Measurements from ENCODE around the gene SLC2A9.

Gene SLC2A9

DNA sequence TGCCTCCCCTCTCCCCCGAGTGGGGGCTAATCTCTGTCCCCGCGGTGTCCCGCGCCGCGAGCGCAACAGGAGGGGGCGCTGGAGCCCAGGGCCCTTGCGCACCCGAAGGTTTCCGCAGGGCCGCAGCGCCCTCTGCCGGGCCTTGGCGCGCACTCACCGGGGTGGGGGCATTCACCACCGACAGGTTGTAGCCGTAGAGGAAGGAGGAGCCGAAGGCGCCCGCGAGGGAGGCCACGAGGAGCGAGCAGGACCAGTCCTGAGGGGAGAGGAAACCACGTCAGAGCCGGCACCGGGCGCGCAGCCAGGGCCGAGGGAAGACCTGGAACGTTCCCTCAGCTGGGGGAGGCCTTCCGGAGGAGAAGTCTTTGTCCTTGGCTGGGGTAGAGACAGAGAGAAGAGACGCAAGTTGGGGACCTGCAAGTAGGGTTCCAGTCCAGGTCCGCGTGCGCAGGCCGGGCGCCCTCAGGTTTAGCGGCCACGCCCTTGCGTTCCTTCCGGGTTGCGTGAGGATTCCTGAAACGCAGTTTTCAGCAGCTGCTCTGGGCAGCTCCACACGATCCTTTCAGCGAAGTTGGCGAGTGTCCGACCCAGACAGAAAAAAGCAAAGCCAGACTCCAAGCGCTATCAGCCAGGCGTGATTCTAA lies 2.4 kb downstream of the SLC2A9 start:
- peak; percentile 96 for DNase-seq

DNA sequence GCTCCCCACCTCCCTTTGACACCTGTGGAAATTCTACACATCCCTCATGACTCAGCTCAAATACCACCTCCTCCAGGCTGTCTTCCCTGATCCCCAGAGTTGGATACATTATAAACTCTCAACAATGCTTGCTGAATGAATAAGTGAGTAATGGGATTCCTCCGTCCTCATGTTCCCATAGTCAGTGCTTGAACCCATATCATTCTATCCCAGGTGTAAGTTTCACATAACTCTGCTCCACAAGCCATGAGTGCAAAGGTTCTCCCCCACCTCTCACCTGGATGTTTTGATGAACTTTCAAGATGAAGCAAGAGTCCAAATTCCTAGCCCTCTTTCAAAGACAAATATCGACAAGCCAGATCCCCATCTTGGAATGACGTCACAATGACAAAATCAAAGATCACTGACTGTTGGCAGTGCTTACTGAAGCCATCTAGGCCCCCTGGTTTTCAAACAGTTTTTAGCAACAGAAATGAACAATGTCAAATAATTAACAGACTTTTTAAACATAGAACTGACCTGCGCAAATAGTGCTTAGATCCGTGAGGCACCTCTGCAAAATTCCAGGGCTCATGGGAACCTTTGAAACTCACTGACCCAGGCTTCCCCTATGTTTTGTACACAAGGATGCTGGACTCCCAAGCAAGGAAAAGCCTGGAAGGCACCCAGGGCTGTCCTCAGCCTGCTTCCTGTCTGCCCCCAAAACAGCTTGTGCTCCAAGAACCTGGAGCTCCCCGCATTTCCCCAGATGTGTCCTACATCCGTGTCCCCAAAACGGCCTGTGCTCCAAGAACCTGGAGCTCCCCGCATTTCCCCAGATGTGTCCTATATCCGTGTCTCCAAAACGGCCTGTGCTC lies 4.0 kb downstream of the SLC2A9 start:
- DNase-seq: no peak

DNA sequence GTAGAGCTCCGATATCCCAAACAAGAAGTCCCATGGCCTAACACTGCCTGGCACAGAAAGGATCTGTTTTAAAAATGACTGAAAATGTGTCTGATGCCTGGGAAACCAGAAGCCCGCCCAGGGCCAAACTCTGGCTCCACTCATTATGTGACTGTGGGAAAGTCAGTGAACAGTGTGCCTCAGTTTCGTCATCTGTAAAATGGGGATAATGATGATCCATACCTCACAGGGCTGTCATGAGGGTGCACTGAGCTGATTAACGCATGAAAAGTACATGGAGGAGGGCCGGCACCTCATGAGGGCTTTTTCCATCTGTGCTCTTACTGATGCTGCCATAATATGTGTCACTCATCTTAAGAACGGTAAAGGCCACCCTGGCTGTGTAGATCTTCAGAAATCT lies 5.1 kb downstream of the SLC2A9 start:
- no peak for DNase-seq

DNA sequence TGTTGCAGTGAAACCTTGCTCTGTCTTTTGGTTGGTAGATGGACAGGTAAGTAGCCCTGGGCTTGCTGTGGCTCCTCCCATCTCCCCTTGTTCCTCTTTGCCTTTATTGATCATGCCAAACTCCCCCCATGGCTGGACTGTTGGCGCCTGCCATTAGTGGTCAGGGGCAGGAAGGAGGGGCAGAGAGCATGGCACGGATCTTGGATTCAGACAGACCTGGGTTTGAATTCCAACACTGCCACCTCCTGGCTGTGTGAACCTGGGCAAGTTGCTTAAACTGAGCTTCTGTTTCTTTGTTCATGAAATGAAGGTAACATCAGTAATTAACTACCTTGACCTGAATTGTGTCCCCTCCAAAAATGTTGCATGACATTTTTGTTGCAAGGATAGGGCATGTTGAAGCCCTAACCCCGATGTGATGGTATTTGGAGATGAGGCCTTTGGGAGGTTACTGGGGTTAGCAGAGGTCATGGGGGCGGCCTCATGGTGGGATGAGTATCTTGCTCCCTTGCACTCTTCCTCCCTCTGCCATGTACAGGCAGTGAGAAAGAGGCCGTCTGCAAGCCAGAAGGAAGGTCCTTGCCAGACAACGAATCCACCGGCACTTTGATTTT lies 6.0 kb downstream of the SLC2A9 start:
- DNase-seq: peak; percentile 73

DNA sequence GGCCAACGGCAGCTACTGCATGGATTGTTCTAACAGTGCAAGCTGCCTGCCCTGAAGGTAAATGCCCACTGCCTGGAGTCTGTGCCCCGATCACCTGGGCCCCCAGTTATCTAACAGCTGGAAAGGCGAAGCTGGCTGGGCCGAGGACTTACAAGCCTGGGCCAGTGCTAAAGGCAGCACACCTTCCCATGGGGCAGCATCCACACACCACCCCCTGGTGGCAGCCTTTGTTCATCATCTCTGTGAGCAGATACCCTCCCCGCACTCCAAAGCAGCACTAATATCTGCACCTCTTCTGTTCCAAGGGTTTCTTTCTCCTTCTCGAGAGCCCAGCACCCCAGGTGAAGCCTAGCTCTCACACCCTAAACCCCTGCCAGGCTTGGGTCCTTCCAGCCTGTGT lies 7.6 kb downstream of the SLC2A9 start:
- no peak for DNase-seq

DNA sequence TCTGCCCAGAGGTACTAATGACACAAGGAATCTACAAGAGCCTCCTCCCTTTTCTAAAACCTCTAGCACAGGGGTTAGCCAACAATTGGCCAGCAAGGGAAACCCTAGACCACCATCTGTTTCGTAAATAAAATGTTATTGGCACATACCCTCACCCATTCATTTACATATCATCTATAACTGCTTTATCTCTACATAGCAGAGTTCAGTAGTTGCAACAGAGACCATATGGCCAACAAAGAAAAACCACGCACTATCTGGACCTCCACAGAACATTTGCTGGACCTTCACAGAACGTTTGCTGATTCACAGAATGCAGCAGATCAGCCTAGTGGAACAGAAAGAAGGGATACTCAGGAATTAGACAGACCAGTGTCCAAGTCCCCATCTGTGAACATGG lies 9.4 kb downstream of the SLC2A9 start:
- no peak for DNase-seq

DNA sequence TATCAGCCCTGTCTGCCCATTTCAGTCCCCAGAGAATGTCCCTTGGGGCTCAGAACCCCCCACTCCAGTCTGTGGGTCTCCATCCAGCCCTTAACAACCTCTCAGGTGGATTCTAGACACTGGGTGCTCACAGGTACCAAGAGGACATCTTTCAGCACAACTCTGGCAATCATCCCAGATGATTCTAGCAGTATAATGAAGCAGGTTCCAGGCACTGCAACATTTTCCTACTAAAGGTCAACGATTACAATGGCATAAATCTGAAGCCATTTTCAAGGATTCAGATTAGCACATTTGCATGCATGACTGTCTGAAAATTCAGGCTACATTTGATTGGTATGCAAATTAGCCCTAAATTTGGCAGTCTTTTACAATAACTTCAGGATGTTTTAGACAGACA lies 10.0 kb downstream of the SLC2A9 start:
- no peak for DNase-seq

DNA sequence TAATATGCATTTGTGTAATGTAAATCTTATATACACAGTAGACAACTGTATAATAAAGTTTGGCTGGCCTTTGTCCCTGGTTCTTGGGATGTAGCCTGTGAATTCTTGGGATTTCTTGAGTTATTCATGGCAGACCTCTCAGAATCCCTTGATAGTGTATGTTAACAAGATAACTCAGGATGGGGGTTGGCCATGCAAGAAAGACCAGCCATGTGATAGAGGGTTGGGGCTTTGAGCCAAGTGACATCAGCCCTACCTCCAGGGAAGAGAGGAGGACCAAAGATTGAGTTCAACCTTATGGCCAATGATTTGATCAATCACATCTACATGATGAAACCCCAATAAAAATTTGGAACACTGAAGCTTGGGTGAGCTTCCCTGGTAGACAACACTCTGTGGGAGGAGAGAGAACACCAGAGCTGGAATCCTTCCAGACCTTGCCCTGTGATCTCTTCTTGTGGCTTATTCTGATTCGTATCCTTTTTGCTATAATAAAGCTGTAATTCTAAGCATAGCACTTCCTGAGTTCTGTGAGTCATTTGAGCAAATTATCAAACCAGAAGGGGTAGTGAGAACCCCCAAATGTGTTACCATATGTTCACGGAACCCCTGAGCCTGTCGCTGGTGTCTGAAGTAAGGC lies 11.3 kb downstream of the SLC2A9 start:
- DNase-seq: no peak

DNA sequence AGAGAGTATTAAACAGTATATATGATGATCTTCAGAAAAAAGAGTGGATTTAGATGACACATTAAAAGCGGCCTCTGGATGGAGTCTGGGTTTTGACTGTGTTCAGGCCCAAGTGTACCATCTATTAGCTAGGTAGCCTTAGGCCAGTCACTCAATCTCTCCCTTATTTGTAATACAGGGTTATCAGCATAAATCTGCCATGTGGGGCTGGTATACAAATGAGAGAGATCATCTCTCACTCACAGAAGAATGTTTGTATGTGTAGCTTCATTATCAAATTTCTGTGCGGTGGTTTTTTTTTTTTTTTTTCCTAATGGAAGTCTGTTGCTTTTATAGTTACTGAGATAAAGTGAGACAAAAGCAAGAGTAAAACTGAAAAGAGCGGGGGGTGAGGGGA lies 12.7 kb downstream of the SLC2A9 start:
- no peak for DNase-seq

DNA sequence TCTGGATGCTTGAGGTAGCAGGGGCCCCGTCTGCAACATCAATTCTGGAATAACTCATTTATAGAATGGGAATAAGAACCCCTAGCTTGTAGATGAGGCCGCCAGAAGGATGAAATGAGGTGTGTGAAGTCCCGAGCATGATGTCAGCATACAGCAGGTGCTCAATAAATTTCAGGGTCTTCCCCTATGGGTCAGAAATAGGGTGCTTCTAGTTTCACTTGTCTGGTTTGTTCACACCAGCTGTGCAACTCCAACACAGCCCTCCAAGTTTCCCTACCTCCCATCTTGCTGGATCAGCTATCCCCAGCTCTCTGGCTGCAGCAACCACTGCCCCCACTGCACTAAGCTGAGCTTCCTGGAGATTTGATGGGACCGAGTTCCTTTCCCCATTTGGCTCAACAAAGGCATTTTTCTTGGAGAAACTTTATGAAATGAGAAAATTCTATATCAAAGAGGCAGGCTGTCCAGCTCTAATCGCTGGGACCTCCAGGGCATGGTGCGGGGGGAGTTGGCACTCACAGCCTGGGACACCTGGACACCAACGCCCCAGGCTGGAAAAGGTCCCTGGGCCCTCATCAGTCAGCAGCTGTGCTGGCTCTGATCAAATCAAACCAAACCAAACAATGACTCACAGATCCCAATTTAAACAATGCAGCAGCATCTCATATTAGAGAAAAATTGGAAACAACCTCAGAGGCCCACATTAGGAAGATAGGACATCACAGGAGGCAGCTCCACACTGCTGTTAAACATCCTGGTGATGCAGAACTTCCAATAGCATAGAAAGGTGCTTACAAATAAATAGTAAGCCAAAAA lies 13.3 kb downstream of the SLC2A9 start:
- peak; percentile 54 for DNase-seq

DNA sequence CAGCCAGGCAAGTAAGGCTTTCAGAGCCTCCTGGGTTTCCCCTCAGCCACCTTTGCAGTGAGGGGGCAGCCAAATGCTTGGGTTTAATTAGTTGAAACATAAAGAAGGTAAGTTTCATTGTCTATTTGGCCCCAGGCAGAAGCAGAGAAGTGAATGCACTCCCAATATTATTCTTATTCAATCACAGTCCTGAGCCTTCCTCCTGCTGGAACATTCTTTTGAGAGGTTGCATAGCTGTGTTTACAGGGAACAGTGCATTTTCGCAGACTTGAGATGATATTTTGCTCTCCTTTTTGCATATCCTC lies 13.9 kb downstream of the SLC2A9 start:
- DNase-seq: no peak

DNA sequence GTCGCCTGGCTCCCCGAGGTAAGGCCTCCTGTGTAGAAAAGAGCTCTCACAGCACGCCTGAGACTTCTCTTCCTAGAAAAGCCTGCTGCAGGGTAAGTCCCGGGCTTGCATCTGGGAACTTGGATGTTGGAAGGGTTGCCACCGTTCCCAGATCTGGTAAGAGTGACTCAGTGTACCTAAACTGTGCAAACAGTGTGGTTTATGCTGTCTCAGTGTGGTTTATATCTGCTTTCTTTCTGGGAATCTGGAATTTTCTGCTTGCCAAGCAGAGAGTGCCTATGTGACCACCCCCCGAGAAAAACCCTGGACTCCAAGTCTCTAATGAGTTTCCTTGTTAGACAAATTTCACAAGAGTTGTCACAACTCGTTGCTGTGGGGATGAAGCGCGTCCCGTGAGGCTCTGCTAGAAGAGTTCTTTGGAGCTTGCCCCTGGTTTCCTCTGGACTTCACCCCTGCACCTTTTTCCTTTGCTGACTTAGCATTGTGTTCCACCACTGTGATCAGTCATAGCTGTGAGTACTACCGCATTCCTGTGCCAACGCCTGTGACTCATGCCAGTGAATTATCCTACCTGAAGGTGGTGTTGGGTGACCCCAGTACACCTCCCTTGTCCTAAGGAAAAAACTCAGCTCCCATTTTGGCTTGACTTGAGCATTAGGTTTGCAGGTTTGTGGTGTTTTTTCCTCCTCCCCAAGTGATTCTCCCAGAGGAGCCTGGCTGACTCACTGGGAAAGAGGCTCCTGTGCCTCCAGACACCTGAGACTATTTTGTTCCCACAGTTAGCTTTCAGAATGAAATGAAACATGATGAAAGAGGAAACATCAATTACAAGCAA lies 14.5 kb downstream of the SLC2A9 start:
- DNase-seq: no peak

DNA sequence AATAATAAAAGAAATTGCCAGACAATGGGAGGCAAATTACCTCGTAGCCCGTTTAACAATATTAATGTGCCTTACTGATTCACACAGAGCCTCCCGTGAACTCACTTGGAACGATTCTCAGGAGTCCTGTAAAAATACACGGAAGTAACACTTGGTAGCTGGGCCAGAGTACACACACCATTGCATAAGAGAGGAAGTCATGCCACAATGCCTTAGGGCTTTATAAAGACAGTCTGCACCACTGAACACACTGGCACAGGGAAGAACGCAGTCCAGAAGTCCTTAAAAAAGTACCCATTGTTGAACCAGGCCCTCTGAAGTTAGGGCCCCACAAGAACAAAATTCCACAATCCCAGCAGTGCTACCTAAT lies 15.1 kb downstream of the SLC2A9 start:
- DNase-seq: no peak

DNA sequence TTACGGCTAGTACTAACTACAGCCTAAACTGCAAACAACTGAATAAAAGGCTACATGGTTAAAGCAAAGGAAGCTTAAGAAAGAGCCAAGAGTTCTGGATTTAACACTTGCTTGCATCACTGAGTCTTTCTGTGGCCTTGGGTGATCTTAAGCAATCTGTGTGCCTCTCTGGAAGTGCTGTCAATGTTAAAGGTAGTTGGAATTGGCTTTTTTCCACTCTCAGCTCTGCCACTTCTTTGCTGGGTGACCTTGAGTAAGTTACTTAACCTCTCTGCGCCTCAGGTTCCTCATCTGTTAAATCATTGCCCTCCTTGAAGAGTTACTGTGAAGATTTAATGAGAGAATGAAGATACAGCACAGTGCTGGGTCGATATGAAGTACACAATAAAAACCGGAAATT lies 15.7 kb downstream of the SLC2A9 start:
- no peak for DNase-seq

DNA sequence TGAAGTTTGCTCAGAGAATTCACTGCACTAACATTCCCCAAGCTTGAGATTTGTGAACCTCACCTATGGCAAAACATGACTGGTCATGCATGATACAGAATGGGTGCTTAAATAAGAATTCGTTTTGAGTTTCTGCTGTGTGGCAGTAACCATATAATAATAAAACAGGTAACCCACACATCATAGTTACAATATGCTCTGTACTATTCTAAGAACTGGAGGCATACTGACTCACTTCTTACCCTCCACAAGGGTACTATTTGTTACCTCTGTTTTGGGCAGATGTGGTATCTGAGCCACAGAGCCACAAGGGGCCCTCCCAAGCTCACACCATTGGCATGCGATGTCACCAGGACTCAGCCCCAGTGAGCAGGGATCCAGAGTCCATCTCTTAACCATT lies 17.6 kb downstream of the SLC2A9 start:
- no peak for DNase-seq

DNA sequence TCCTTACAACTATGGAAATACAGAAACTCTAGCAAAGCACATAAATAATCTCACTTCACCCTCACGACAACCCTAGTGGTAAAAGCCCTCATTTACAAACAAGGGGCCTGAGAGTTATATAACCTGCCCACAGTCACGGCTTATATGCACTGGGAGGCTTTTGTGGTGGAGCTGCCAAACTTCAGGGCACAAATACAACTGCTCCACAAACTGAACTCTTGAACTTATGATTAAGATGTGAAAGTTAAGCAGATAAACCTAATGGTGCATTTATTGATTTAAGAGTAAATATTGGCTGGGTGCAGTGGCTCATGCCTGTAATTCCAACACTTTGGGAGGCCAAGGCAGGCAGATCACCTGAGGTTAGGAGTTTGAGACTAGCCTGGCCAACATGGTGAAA lies 19.0 kb downstream of the SLC2A9 start:
- no peak for DNase-seq

DNA sequence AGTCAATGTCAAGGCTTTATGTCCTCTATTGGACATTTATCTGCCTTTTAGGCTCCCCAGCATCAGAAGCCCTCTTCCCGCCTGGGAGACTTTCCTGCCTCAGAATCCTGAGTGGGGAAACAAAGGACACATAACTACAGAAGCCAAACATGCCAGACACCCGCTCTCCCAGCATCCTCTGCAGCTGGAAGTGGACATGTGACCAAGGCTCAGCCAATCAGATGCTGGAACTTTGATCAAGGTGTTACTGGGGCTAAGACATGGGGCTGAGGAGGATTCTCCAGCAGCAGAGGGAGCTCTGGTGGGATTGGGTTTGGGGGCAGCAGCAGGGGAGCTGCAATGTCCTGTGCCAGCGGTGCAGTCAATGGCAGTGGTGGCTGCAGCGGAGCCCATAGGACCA lies 19.5 kb downstream of the SLC2A9 start:
- no peak for DNase-seq

DNA sequence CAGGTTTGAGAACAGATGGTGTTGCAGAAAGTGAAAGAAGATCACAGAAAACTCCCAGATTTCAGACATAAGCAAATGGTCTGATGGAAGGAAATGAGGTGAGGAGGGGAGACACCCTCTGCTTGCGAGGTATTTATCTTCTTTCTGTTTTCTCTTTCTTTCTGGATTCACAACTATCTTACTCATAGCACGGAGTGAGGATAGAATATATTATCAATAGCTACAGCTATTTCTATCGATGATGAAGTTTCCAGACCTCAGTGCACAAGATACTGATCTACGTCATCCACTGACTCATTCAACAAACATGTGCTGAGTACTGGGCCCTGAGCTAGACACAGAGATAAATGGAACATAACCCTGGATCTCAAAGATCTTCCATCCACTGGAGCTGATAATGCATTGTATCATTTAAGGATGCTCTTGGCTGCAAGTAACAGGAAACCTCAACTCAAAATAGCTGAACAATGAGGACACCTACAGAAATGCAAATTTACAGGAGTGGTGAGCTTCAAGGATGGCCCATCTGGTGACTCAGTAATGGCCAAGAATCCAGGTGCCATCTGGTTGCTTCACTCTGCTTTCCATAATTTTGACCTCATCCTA lies 21.2 kb downstream of the SLC2A9 start:
- no peak for DNase-seq

DNA sequence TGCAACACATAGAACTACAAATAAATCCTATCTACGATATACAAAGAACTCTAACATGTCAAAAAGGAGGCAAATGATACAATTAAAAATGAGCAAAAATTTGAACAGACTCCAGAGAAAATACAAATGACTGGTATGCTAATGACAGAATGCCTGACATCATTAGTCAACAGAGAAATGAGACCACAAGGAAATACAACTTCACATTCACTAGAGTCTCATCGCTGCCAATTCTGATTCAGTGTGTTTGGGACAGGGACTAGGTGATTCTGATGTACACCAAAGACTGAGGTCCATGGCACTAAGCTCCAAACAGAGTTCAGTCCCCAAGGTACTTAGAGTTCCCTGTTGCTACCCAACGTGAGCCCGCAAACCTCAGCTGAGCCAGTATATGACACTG lies 23.4 kb downstream of the SLC2A9 start:
- no peak for DNase-seq

DNA sequence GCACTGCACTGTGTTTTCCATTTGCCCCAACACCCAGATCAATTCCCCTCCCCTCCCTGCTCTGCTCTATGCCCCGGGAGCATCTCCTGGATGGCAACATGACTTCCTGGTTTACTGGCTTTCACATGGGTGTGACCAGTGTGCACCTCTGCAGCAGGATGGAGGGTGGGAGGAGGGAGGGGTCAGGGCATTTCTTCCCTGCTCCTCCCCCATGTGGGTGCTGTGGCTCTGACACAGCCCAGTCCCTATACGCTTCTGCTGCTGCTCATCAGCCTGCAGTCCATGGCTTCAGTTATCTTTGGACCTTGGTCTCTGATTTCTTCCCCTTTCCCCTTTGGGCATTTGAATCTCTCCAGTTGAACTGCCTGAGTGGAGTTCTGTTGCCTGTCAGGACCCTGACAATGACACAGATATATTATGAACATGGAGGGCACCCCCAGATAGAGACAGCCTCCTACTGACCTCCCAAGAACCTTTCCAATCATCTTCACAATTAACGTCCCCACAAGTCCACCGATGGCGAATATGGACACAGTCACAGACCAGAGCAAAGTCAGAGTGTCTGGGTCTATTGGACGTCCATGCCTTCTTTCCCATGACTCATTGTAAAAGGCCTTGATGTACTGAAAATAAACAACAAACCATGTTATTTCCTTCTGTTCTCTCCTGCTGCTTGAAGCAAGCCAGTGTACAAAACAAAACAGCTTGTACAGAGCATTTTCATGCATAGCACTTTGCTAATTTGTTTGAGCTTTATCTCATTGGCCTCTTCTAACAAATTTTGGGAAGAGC lies 24.8 kb downstream of the SLC2A9 start:
- DNase-seq: no peak
